Nephron progenitor cell (in vitro differentiated cells): ENCODE data around the gene HERC5.

ENCODE experiments used
- DNase-seq: peaks from one replicate; pipeline ENCODE4 v3.0.0; 2021
- H3K27ac Mint-ChIP-seq: 2 replicates; pipeline ENCODE4 v1.8.0; 2021; ENCODE audit warnings: mild to moderate bottlenecking, moderate library complexity, mixed read lengths
- H3K27me3 Mint-ChIP-seq: 2 replicates; pipeline ENCODE4 v1.8.0; 2021; ENCODE audit warnings: mild to moderate bottlenecking, low read depth, mixed read lengths; ENCODE audit not compliant: poor library complexity
- H3K36me3 Mint-ChIP-seq: 2 replicates; pipeline ENCODE4 v1.8.0; 2021; ENCODE audit warnings: low read depth, mixed read lengths
- H3K4me1 Mint-ChIP-seq: 2 replicates; pipeline ENCODE4 v1.8.0; 2021; ENCODE audit warnings: mixed read lengths
- H3K4me3 Mint-ChIP-seq: 2 replicates; pipeline ENCODE4 v1.8.0; 2021; ENCODE audit warnings: mild to moderate bottlenecking, moderate library complexity, mixed read lengths
- H3K9me3 Mint-ChIP-seq: 2 replicates; pipeline ENCODE4 v1.8.0; 2021; ENCODE audit warnings: mild to moderate bottlenecking, moderate library complexity, mixed read lengths
- CTCF ChIP-seq: fragments of 200-600 bp; sonication (generic); IDR thresholded peaks from 2 replicates; pipeline ENCODE4 v1.5.0; 2021; ENCODE audit warnings: antibody characterized with exemption

Gene HERC5

DNA sequence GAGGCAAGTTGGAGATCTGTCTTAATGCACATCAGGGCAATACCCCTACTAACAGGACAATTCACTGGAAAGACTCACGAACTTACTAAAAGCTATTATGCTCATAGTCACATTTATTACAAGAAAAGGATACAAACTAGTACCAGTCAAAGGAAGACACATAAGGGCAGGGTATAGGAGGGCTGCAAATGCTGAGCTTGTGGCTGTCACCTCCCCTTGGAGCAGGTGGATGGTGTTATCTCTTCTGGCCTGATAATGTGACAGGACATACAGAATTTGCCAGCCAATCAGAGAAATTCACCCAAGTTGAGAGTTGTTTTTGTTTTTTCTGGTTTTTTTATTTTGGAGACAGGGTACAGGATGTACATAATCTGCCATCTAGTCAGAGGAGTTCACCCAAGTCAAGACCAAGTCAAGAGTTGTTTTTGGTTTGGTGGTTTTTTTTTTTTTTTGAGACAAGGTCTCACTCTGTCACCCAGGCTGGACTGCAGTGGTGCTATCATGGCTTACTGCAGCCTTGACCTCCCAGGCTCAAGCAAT is 8.8 kb downstream of the HERC5 start:
- H3K4me1 Mint-ChIP-seq = no peaks in the 10 kb centered on the region
- peaks cover 7% of the 10 kb centered on the region for H3K36me3 Mint-ChIP-seq
- peaks cover 6% of the 10 kb centered on the region for H3K27me3 Mint-ChIP-seq
- H3K4me3 Mint-ChIP-seq = no peak overlapping the region
- peaks cover 4% of the 10 kb centered on the region for H3K9me3 Mint-ChIP-seq
- no peak for TF ChIP-seq CTCF
- no peak overlapping the region for H3K27ac Mint-ChIP-seq
- DNase-seq = no peak

DNA sequence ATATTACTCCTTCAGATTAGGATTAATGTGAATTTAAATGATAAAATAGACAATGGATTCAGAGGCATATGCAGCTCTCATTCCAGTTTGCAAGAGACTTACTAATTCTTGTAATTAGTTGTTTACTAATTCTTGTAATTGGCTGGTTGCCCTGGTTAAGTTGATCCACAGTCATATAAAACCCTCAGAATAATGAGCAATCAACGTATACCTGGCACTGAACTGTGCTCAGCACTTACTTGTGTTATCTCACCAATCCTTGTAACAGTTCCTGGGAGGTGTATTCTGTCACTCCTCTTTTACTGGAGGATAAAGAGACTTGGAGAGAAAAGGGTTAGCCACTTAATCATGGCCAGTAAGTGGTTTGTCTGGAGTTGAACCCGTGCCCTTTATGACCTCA is 10.5 kb downstream of the HERC5 start:
- no peak for DNase-seq
- Mint-ChIP-seq H3K4me1 (no peaks in the 10 kb centered on the region), H3K27me3 (peaks cover 4% of the 10 kb centered on the region), H3K4me3 (no peak overlapping the region), H3K9me3 (peaks cover 4% of the 10 kb centered on the region), H3K27ac (no peak overlapping the region), H3K36me3 (peaks cover 7% of the 10 kb centered on the region)
- TF ChIP-seq CTCF = no peak

DNA sequence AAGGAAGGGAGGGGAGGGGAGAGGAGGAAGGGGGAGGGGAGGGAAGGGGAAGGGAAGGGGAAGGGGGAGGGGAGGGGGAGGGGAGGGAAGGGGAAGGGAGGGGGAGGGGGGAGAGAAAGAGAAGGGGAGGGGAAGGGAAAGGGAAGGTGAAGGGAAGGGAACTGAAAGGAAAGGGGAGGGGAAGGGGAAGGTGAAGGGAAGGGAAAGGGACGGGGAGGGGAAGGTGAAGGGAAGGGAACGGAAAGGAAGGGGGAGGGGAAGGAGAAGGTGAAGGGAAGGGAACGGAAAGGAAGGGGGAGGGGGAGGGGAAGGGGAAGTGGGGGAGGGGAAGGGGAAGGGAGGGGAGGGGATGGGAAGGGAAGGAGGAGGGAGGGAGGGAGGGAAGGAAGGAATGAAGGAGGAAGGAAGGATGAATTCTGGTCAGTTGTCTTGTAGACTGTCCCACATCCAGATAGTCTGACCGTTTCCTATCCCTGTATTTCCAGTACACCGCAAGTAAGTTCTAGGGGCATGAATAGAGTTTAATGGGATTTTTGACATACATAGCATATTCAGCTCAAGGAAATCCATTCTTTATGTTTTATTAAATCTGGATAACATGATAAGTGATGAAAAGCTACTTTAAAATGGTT is 20.4 kb downstream of the HERC5 start:
- no peaks in the 10 kb centered on the region for H3K36me3 Mint-ChIP-seq
- H3K27me3 Mint-ChIP-seq = peaks cover 2% of the 10 kb centered on the region
- H3K27ac Mint-ChIP-seq = no peak overlapping the region
- TF ChIP-seq CTCF = no peak
- no peaks in the 10 kb centered on the region for H3K9me3 Mint-ChIP-seq
- DNase-seq = no peak
- no peaks in the 10 kb centered on the region for H3K4me1 Mint-ChIP-seq
- H3K4me3 Mint-ChIP-seq = no peak overlapping the region

DNA sequence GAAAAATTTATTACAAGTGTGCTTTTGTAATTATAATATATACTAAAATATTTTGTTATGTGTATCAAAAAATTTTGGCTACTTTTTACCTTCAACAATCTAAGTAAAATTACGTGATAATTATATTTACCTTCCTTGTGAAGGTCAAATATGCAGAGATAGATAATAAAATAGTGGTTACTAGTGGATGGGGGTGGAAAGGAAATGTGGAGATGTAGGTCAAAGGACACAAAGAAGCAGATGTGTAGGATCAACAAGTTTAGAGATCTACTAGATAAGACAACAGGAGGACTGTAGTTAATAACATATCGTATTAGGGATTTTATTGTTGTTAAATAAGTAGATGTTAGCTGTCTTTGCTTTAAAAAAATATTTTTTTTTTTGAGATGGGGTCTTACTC is 21.3 kb downstream of the HERC5 start:
- no peak for TF ChIP-seq CTCF
- Mint-ChIP-seq H3K36me3 (no peaks in the 10 kb centered on the region), H3K27ac (no peak overlapping the region), H3K4me1 (no peaks in the 10 kb centered on the region), H3K9me3 (no peaks in the 10 kb centered on the region), H3K27me3 (peaks cover 2% of the 10 kb centered on the region), H3K4me3 (no peak overlapping the region)
- no peak for DNase-seq

- no peaks in the 10 kb centered on the region for H3K27me3 Mint-ChIP-seq
- peaks cover 5% of the 10 kb centered on the region for H3K4me1 Mint-ChIP-seq
- H3K27ac Mint-ChIP-seq = no peak overlapping the region
- no peak overlapping the region for H3K4me3 Mint-ChIP-seq
- no peak for DNase-seq
- no peak for TF ChIP-seq CTCF
- H3K9me3 Mint-ChIP-seq = no peaks in the 10 kb centered on the region
- H3K36me3 Mint-ChIP-seq = no peaks in the 10 kb centered on the region
These were observed 24.6 kb downstream of the HERC5 start for GRCh38 chr4:88481537-88481936.

GRCh38 chr4:88489100-88489761 is 32.3 kb downstream of the HERC5 start:
- no peaks in the 10 kb centered on the region for H3K9me3 Mint-ChIP-seq
- no peak overlapping the region for H3K27ac Mint-ChIP-seq
- no peak for TF ChIP-seq CTCF
- no peak overlapping the region for H3K4me3 Mint-ChIP-seq
- H3K4me1 Mint-ChIP-seq = peaks cover 13% of the 10 kb centered on the region
- H3K36me3 Mint-ChIP-seq = no peaks in the 10 kb centered on the region
- DNase-seq = no peak
- no peaks in the 10 kb centered on the region for H3K27me3 Mint-ChIP-seq
